CD14-positive monocyte (primary cell): ENCODE results near the gene PYGL. TPM values are rescaled to one million over a fixed set of nuclear protein-coding genes. Genes with fewer than 3 reads are reported as not detected.

ENCODE experiments used
- DNase-seq, 3 donors: peaks; one replicate each; pipeline ENCODE4 v3.0.0-alpha.2; 2011 to 2022
- H2AFZ ChIP-seq: 2 replicates; pipeline ENCODE4 v1.6.0; 2012; ENCODE audit warnings: mild to moderate bottlenecking, low read depth, low read length, inconsistent platforms; ENCODE audit not compliant: insufficient read depth, poor library complexity, severe bottlenecking
- H3K27ac ChIP-seq, 2 donors: 1 replicate in 1 of 2; 2 replicates in 1 of 2; pipeline ENCODE4 v1.5.1; 2012 to 2013; ENCODE audit warnings: low read length in 2 of 2, control low read depth in 1 of 2, inconsistent platforms in 1 of 2, low read depth in 1 of 2, mild to moderate bottlenecking in 1 of 2
- H3K27me3 ChIP-seq, 2 donors: one replicate each; pipeline versions ENCODE4 v1.6.0 to v1.6.1; 2011 to 2013; ENCODE audit warnings: low read length in 2 of 2; ENCODE audit not compliant: control insufficient read depth in 2 of 2, insufficient read depth in 2 of 2
- H3K36me3 ChIP-seq, 2 donors: replicated peaks in 1 of 2; 1 replicate in 1 of 2; 2 replicates in 1 of 2; pipeline versions ENCODE4 v1.5.1 to v1.6.1; 2012 to 2013; ENCODE audit warnings: low read length in 2 of 2, control low read depth in 1 of 2, inconsistent platforms in 1 of 2, mild to moderate bottlenecking in 1 of 2; ENCODE audit not compliant: insufficient read depth in 2 of 2, control insufficient read depth in 1 of 2
- H3K4me1 ChIP-seq, 2 donors: 1 replicate in 1 of 2; 2 replicates in 1 of 2; pipeline versions ENCODE4 v1.5.1 to v1.6.1; 2012 to 2013; ENCODE audit warnings: low read length in 2 of 2, control low read depth in 1 of 2, inconsistent platforms in 1 of 2, mild to moderate bottlenecking in 1 of 2, moderate library complexity in 1 of 2; ENCODE audit not compliant: insufficient read depth in 2 of 2, control insufficient read depth in 1 of 2
- H3K4me2 ChIP-seq: replicated peaks from 2 replicates; pipeline ENCODE3; 2012; ENCODE audit warnings: low read length, moderate library complexity, mild to moderate bottlenecking; ENCODE audit not compliant: poor library complexity, severe bottlenecking; ENCODE audit errors: extremely low read depth
- H3K4me3 ChIP-seq, 3 experiments: fragments of 200-600 bp in 1 of 3; sonication (generic) in 1 of 3; replicated peaks in 1 of 3; 1 replicate in 2 of 3; 2 replicates in 1 of 3; pipeline ENCODE4 v1.5.1; 2011 to 2013; ENCODE audit warnings: low read length in 3 of 3, mild to moderate bottlenecking in 3 of 3, control low read depth in 2 of 3, low read depth in 2 of 3, inconsistent platforms in 1 of 3, moderate library complexity in 1 of 3
- H3K79me2 ChIP-seq: 2 replicates; pipeline ENCODE4 v1.6.0; 2012; ENCODE audit warnings: mild to moderate bottlenecking, control low read depth, inconsistent platforms, low read length, moderate library complexity; ENCODE audit not compliant: insufficient read depth
- H3K9ac ChIP-seq: 2 replicates; pipeline ENCODE4 v1.6.0; 2017; ENCODE audit warnings: low read length, mild to moderate bottlenecking; ENCODE audit not compliant: insufficient read depth, poor library complexity, severe bottlenecking
- H3K9me3 ChIP-seq, 2 donors: replicated peaks in 1 of 2; 1 replicate in 1 of 2; 2 replicates in 1 of 2; pipeline versions ENCODE4 v1.5.1 to v1.6.1; 2012 to 2013; ENCODE audit warnings: low read length in 2 of 2, control low read depth in 1 of 2; ENCODE audit not compliant: control insufficient read depth in 1 of 2, insufficient read depth in 1 of 2
- H4K20me1 ChIP-seq: 2 replicates; pipeline ENCODE4 v1.6.0; 2012; ENCODE audit warnings: mild to moderate bottlenecking, low read length, control low read depth, moderate library complexity; ENCODE audit not compliant: insufficient read depth
- H3K27ac Mint-ChIP-seq, 7 donors: one replicate each; pipeline ENCODE4 v1.8.0; 2020; ENCODE audit warnings: mild to moderate bottlenecking in 7 of 7, mixed read lengths in 7 of 7, moderate library complexity in 6 of 7, inconsistent platforms in 2 of 7
- H3K27me3 Mint-ChIP-seq, 3 donors: one replicate each; pipeline ENCODE4 v1.8.0; 2021 to 2022; ENCODE audit warnings: low read depth in 3 of 3, mild to moderate bottlenecking in 3 of 3, mixed read lengths in 3 of 3, moderate library complexity in 3 of 3, inconsistent platforms in 1 of 3
- H3K36me3 Mint-ChIP-seq, 2 donors: one replicate each; pipeline ENCODE4 v1.8.0; 2020; ENCODE audit warnings: mixed read lengths in 2 of 2, inconsistent platforms in 1 of 2, mild to moderate bottlenecking in 1 of 2
- H3K4me1 Mint-ChIP-seq: one replicate; pipeline ENCODE4 v1.8.0; 2020; ENCODE audit warnings: mild to moderate bottlenecking, mixed read lengths
- H3K4me3 Mint-ChIP-seq, 2 donors: one replicate each; pipeline ENCODE4 v1.8.0; 2020; ENCODE audit warnings: mild to moderate bottlenecking in 2 of 2, mixed read lengths in 2 of 2, moderate library complexity in 1 of 2
- H3K9me3 Mint-ChIP-seq, 7 donors: one replicate each; pipeline ENCODE4 v1.8.0; 2020 to 2022; ENCODE audit warnings: mixed read lengths in 7 of 7, mild to moderate bottlenecking in 6 of 7, moderate library complexity in 6 of 7, inconsistent platforms in 2 of 7
- CTCF ChIP-seq: fragments of 200-600 bp; IDR thresholded peaks from one replicate; pipeline ENCODE4 v1.8.0; 2022; ENCODE audit warnings: antibody characterized with exemption, mild to moderate bottlenecking
- WGBS: methylation state at CpG from one replicate; pipeline ENCODE4 v1.1.5; 2013; ENCODE audit warnings: missing lambda C conversion rate; ENCODE audit not compliant: insufficient coverage; 5-methylcytosine and 5-hydroxymethylcytosine counted together
- intact Hi-C, 2 donors: fragments of 100-400 bp; cut with micrococcal nuclease; formaldehyde crosslinking; loops; one replicate each; pipeline versions ENCODE4 v1.15.0 to v1.15.1; 2023
- polyA plus RNA-seq, 3 donors: library from polyadenylated mRNA; depleted of rRNA in 1 of 3; unstranded in 2 of 3; stranded (reverse) in 1 of 3; fragments of 300-500 nt in 2 of 3; fragments of >200 nt in 1 of 3; fragmentation: Illumina TruSeq in 2 of 3; gene quantifications; 1 replicate in 2 of 3; 2 replicates in 1 of 3; pipeline ENCODE4 v1.2.3, GENCODE V29; 2012 to 2021

Gene PYGL
- polyA plus RNA-seq, 3 donors, result 125 to 184 (median 166) TPM

- peak; percentile 56 to 85 (median 73) for DNase-seq
- H3K4me3 ChIP-seq, result peak overlapping the region; percentile 14 to 58 (median 27)
Measured at GRCh38 chr14:50937325-50937724, 7.0 kb downstream of the PYGL start.

GRCh38 chr14:50936882-50937281 lies 7.4 kb downstream of the PYGL start:
- peak in 1 of 3 donors; percentile 36 for DNase-seq
- Histone ChIP-seq H3K79me2 (peaks cover 76% of the 10 kb centered on the region), H3K27me3 (no peaks in the 10 kb centered on the region), H3K4me1 (peaks cover 66 to 72% of the 10 kb centered on the region in 2 donors), H4K20me1 (peaks cover 3% of the 10 kb centered on the region), H3K4me2 (peak overlapping the region; percentile 61), H3K36me3 (peaks cover 32 to 41% of the 10 kb centered on the region in 2 donors), H3K9me3 (no peaks in the 10 kb centered on the region), H3K9ac (peak overlapping the region; percentile 38), H2AFZ (peak overlapping the region; percentile 26), H3K4me3 (peak overlapping the region; percentile 14 to 58 (median 27)), H3K27ac (peak overlapping the region; percentile 80 to 86)
- intact Hi-C loops, result loop anchor here in 1 of 2 donors (1.0 kb wide), 1 partner anchor 9 kb away; no protein-coding TSS in a partner anchor
- H3K36me3 Mint-ChIP-seq, result peaks cover 39 to 60% of the 10 kb centered on the region in 2 donors
- no peaks in the 10 kb centered on the region for H3K9me3 Mint-ChIP-seq
- H3K4me1 Mint-ChIP-seq, result peaks cover 69% of the 10 kb centered on the region
- H3K27ac Mint-ChIP-seq, result peak overlapping the region; percentile 90 to 98 (median 94)
- no peak for TF ChIP-seq CTCF
- H3K4me3 Mint-ChIP-seq, result peak overlapping the region; percentile 39 to 72
- no CpG with 5 or more reads among the region's 2 CpGs for WGBS
- H3K27me3 Mint-ChIP-seq, result no peaks in the 10 kb centered on the region

More at GRCh38 chr14:50937325-50937724, 7.0 kb downstream of the PYGL start:
- no peaks in the 10 kb centered on the region for H3K27me3 Mint-ChIP-seq
- TF ChIP-seq CTCF, result no peak
- H3K4me3 Mint-ChIP-seq, result peak overlapping the region in 1 of 2 donors; percentile 72
- Histone ChIP-seq H3K4me1 (peaks cover 66 to 71% of the 10 kb centered on the region in 2 donors), H3K27me3 (no peaks in the 10 kb centered on the region), H3K27ac (peak overlapping the region; percentile 66 to 86), H4K20me1 (peaks cover 3% of the 10 kb centered on the region), H2AFZ (peak overlapping the region; percentile 26), H3K79me2 (peaks cover 80% of the 10 kb centered on the region), H3K36me3 (peaks cover 32 to 41% of the 10 kb centered on the region in 2 donors), H3K9ac (peak overlapping the region; percentile 38), H3K9me3 (no peaks in the 10 kb centered on the region), H3K4me2 (peak overlapping the region; percentile 61)
- peaks cover 69% of the 10 kb centered on the region for H3K4me1 Mint-ChIP-seq
- peak overlapping the region; percentile 90 to 98 (median 94) for H3K27ac Mint-ChIP-seq
- intact Hi-C loops, result no loop called here
- H3K36me3 Mint-ChIP-seq, result peaks cover 39 to 62% of the 10 kb centered on the region in 2 donors
- WGBS, result no CpG with 5 or more reads among the region's 2 CpGs
- H3K9me3 Mint-ChIP-seq, result no peaks in the 10 kb centered on the region
